Measurements from ENCODE around the gene ACY1.

Gene ACY1

GRCh38 chr3:51982838-51983577 is at the start of gene ACY1:
TSS of gene ACY1 (plus strand) at chr3:51983535. CDS start at chr3:51984065, 530 bp downstream.
- DNase-seq: no peak

GRCh38 chr3:51934139-51934850 is 49.0 kb upstream of the ACY1 start:
- DNase-seq: no peak

- no peak for DNase-seq
Observed at GRCh38 chr3:51934991-51935885, 48.1 kb upstream of the ACY1 start.

- no peak for DNase-seq
Observed at GRCh38 chr3:51935886-51936755, 47.2 kb upstream of the ACY1 start.

- DNase-seq: no peak
Observed at GRCh38 chr3:51937014-51937413, 46.3 kb upstream of the ACY1 start.

GRCh38 chr3:51937611-51938450 is 45.5 kb upstream of the ACY1 start:
- DNase-seq: no peak

GRCh38 chr3:51938780-51939425 is 44.4 kb upstream of the ACY1 start:
- DNase-seq: no peak

GRCh38 chr3:51940648-51941462 is 42.5 kb upstream of the ACY1 start:
- no peak for DNase-seq

GRCh38 chr3:51941463-51941797 is 41.9 kb upstream of the ACY1 start:
- no peak for DNase-seq

- DNase-seq: peak; percentile 95
Observed at GRCh38 chr3:51941798-51942602, 41.3 kb upstream of the ACY1 start, which contains the start of the genes PARP3 and RRP9. TSS of gene PARP3 (plus strand) at chr3:51942363. CDS start at chr3:51943356, 993 bp downstream. TSS of gene RRP9 (minus strand) at chr3:51941904. CDS start at chr3:51941867, 37 bp downstream.

- no peak for DNase-seq
Observed at GRCh38 chr3:51942603-51943450, 40.5 kb upstream of the ACY1 start.

- no peak for DNase-seq
Observed at GRCh38 chr3:51943451-51944391, 39.6 kb upstream of the ACY1 start.

- DNase-seq: no peak
Observed at GRCh38 chr3:51944451-51945021, 38.8 kb upstream of the ACY1 start.

GRCh38 chr3:51945031-51945840 is 38.1 kb upstream of the ACY1 start:
- no peak for DNase-seq

- no peak for DNase-seq
Observed at GRCh38 chr3:51945926-51946705, 37.2 kb upstream of the ACY1 start.

Data from NCI-H2171 (cell line).